CD4-positive, alpha-beta T cell treated with Interleukin-6 for 4 hours (primary cell): Measurements from ENCODE around the gene ATP13A1.

Experiments
- DNase-seq: peaks from one replicate; pipeline ENCODE4 v3.0.0-alpha.2; 2020; ENCODE audit warnings: mixed read lengths

The ATP13A1 gene

GRCh38 chr19:19642506-19643157 is 20.8 kb downstream of the ATP13A1 start:
- peak; percentile 52 for DNase-seq

GRCh38 chr19:19637523-19638251 is 25.8 kb downstream of the ATP13A1 start:
- DNase-seq: no peak

- no peak for DNase-seq
Observed at GRCh38 chr19:19637186-19637522, 26.3 kb downstream of the ATP13A1 start.

GRCh38 chr19:19636573-19637185 is 26.8 kb downstream of the ATP13A1 start:
- DNase-seq: no peak

GRCh38 chr19:19635313-19635702 is 28.2 kb downstream of the ATP13A1 start:
- DNase-seq: no peak

GRCh38 chr19:19634516-19635312 is 28.8 kb downstream of the ATP13A1 start:
- no peak for DNase-seq

- no peak for DNase-seq
Observed at GRCh38 chr19:19633711-19634515, 29.6 kb downstream of the ATP13A1 start.

- DNase-seq: no peak
Observed at GRCh38 chr19:19632661-19633060, 30.8 kb downstream of the ATP13A1 start.

- no peak for DNase-seq
Observed at GRCh38 chr19:19631346-19631745, 32.1 kb downstream of the ATP13A1 start.

- DNase-seq: no peak
Observed at GRCh38 chr19:19630426-19630825, 33.0 kb downstream of the ATP13A1 start.

GRCh38 chr19:19630062-19630414 is 33.4 kb downstream of the ATP13A1 start:
- DNase-seq: no peak

- DNase-seq: peak; percentile 67
Observed at GRCh38 chr19:19628501-19629134, 34.9 kb downstream of the ATP13A1 start.

- peak; percentile 88 for DNase-seq
Observed at GRCh38 chr19:19627621-19628500, 35.6 kb downstream of the ATP13A1 start, which contains the start of gene LPAR2. Gene LPAR2, minus strand, starts transcription at chr19:19628220. Its CDS starts 945 bp downstream, at chr19:19627275.

- DNase-seq: no peak
Observed at GRCh38 chr19:19626516-19627472, 36.7 kb downstream of the ATP13A1 start.

- no peak for DNase-seq
Observed at GRCh38 chr19:19624032-19624570, 39.4 kb downstream of the ATP13A1 start.

- no peak for DNase-seq
Observed at GRCh38 chr19:19623383-19623782, 40.1 kb downstream of the ATP13A1 start.

- DNase-seq: no peak
Observed at GRCh38 chr19:19619849-19620210, 43.6 kb downstream of the ATP13A1 start.

- no peak for DNase-seq
Observed at GRCh38 chr19:19619181-19619848, 44.2 kb downstream of the ATP13A1 start.
